GM12873 (cell line): ENCODE data around the gene ACOX3.

ENCODE experiments used
- CTCF ChIP-seq: IDR thresholded peaks from 2 replicates; pipeline ENCODE4 v1.5.1; 2012; ENCODE audit warnings: low read depth, mild to moderate bottlenecking, moderate library complexity, low read length, control low read depth; ENCODE audit not compliant: insufficient read depth; ENCODE audit errors: missing control alignments

Gene ACOX3

GRCh38 chr4:8383451-8384160 is 56.9 kb downstream of the ACOX3 start:
- TF ChIP-seq CTCF = no peak

- no peak for TF ChIP-seq CTCF
Measured at GRCh38 chr4:8383016-8383415, 57.5 kb downstream of the ACOX3 start.

GRCh38 chr4:8381814-8382581 is 58.5 kb downstream of the ACOX3 start:
- TF ChIP-seq CTCF = no peak

GRCh38 chr4:8380511-8381415 is 59.8 kb downstream of the ACOX3 start:
- TF ChIP-seq CTCF = no peak

- no peak for TF ChIP-seq CTCF
Measured at GRCh38 chr4:8379771-8380170, 60.8 kb downstream of the ACOX3 start.

- no peak for TF ChIP-seq CTCF
Measured at GRCh38 chr4:8379281-8379680, 61.2 kb downstream of the ACOX3 start.

GRCh38 chr4:8378776-8379175 is 61.7 kb downstream of the ACOX3 start:
- no peak for TF ChIP-seq CTCF
